ENCODE results near the gene SLC16A6. TPM values are rescaled to one million over a fixed set of nuclear protein-coding genes. Genes with fewer than 3 reads are reported as not detected.
"Not testable (repeated sequence)": the region's sequence is repeated elsewhere in the genome, so short reads cannot be mapped to it uniquely, and the experiment has no call there.

Gene SLC16A6
- total RNA-seq, 1 donor: 0.27 TPM

DNA sequence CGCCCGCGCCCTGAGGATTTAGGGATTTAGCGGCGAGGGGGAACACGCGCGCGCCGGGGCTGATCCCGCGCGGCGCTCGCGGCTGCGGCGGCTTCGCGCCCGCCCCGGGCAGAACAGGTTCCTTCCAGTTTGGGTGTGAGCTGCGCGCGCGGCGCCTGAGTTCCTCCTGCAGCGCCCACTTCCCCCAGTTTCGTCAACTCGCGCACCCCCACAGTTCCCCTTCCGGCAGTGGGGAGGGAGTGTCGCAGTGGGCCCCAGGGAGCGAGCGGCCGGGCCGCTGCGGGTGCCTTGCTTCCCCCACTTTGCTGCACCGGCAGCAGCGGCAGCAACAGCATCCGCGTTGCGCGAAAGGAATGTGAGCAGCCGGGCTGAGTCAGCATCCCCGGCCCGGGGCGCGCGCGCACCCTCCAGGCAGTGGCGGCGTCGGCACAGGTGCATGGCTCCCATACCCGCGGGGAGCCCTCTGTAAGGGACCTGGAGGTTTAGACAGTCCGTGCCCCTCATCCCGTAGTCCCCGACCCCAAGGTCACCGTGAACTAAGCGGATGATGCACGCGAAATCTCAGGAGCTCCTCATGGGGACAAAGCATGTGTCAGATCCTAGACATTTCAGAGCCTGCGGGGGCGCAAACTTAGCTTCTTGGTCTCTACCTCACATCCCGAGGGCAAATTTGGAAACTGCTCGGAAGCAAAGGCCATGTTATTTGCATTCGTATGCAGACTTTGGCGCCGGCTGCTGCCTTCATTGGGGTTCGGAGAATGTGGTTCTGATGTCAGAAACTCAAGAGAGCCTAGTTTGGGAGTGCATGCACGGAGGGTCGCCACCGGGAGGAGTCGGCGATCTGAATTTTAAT lies 1.1 kb upstream of the SLC16A6 start:
- DNase-seq (ENCODE audit: low read depth in 2 of 3, low spot score in 2 of 3): peak; percentile 88 to 93 (median 92)

DNA sequence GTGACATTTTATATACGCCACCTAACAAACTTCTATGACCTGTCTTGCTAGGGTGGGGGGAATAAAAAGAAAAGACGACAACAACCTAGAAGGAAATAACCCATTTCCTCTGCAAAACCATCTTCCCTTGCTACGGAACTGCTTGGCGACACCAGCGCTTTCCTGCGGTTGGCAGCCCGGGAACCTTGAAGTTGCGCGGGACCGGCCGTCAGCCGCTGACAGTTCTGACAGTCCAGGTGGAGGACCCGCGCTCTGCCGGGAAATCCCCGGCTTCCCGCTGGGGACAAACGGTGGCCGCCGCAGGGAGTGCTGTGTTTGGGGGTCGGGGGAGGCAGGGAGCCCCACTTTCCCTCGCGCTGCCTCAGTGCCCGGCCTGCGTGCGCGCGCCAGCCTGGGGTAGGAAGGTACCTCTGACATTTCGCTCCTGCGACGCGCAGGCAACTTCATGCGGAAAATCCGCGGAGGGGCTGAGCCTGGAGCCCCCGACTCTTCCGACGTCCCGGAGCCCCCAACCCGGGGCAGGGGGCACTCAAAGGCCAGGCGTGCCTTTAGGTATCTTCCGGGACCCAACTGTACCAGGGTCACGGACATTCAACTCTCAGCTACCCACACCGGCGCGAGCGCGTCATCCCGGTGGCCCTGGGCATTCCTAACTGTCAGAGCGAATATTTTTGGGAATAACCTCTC lies 516 bp downstream of the SLC16A6 start:
- DNase-seq (ENCODE audit: low read depth in 2 of 3, low spot score in 2 of 3): peak; percentile 28 to 46 (median 43)

- DNase-seq (ENCODE audit: low read depth in 2 of 3, low spot score in 2 of 3): peak in 1 of 3 donors; percentile 13
Measured at GRCh38 chr17:68289936-68290267, 1.0 kb downstream of the SLC16A6 start.

GRCh38 chr17:68289473-68289872 lies 1.5 kb downstream of the SLC16A6 start:
- DNase-seq (ENCODE audit: low read depth in 2 of 3, low spot score in 2 of 3): no peak

DNA sequence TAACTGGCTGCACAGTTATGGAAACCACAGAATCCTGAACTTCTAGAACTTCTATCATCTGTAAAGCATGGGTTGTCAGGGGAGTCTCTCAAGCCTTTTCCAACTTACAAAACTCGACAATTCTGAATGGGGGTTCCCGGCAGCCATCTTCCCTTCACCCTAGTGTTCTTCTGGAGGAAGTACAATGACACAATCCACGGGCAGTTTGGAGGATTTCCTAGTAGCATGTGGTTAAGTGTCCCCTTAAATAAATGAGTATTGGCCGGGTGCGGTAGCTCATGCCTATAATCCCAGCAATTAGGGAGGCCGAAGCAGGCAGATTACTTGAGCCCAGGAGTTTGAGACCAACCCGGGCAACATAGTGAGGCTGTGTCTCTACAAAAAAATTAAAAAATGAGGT lies 2.1 kb downstream of the SLC16A6 start:
- peak in 2 of 3 donors; percentile 45 to 61 for DNase-seq (ENCODE audit: low read depth in 2 of 3, low spot score in 2 of 3)

GRCh38 chr17:68288375-68288774 lies 2.6 kb downstream of the SLC16A6 start:
- peak in 2 of 3 donors; percentile 67 to 74 for DNase-seq (ENCODE audit: low read depth in 2 of 3, low spot score in 2 of 3)

DNA sequence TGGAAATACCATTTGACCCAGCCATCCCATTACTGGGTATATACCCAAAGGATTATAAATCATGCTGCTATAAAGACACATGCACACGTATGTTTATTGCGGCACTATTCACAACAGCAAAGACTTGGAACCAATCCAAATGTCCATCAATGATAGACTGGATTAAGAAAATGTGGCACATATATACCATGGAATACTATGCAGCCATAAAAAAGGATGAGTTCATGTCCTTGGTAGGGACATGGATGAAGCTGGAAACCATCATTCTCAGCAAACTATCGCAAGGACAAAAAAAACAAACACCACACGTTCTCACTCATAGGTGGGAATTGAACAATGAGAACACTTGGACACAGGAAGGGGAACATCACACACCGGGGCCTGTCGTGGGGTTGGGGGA lies 9.0 kb downstream of the SLC16A6 start:
- not testable (repeated sequence) for DNase-seq (ENCODE audit: low read depth in 2 of 3, low spot score in 2 of 3)

GRCh38 chr17:68277807-68278206 lies 13.1 kb downstream of the SLC16A6 start:
- no peak for DNase-seq (ENCODE audit: low read depth in 2 of 3, low spot score in 2 of 3)

DNA sequence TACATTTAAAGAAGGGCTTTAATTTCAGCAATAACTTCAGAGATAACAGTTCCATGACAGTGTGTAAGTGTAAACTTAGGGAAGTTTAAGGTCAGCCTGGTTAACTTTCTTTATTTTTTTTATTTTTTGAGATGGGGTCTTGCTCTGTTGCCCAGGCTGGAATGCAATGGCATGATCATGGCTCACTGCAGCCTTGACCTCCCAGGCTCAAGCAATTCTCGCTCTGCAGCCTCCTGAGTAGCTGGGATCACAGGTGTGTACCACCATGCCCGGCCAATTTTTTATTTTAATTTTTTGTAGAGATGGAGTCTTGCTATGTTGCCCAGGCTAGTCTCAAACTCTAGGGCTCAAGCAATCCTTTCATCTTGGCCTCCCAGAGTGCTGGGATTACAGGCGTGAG lies 14.6 kb downstream of the SLC16A6 start:
- DNase-seq (ENCODE audit: low read depth in 2 of 3, low spot score in 2 of 3): not testable (repeated sequence)

DNA sequence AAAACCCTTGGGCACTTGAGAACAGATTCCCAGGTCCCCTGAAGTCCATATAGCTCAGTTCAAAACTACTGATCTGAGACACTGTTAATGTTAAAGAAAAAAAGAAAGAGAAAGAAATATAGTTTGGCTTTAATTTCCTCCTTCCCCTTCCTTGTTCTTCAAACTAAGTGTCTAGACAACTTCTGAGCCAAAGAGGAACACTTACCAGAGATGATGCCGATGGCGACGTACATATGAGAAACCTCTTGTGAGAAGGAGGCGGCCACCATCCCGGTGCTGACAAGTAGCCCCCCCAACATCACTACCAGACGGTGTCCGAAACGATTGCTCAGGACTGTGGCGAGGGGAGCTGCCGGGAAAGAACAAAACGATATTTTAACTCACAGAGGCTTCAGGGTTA lies 17.2 kb downstream of the SLC16A6 start:
- DNase-seq (ENCODE audit: low read depth in 2 of 3, low spot score in 2 of 3): peak in 1 of 3 donors; percentile 15

DNA sequence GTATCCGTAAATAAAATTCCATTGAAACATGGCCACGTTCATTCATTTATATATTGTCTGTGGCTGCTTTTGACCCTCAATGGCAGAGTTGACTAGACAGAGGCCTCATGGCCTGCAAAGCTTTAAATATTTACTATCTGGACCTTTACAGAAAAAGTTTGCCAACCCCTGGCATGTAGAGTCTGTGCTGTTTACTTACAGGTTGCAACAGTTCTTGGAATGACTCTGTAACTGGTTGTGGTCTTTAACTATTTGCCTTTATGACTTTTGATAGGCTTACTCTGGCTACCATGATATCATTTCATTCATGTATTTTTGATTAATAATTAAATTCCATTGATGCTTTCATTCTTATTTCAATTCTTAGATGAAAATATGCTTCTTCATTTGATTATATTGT lies 25.1 kb downstream of the SLC16A6 start:
- not testable (repeated sequence) for DNase-seq (ENCODE audit: low read depth in 2 of 3, low spot score in 2 of 3)

- DNase-seq (ENCODE audit: low read depth in 2 of 3, low spot score in 2 of 3): peak in 2 of 3 donors; percentile 56 to 57
Measured at GRCh38 chr17:68263101-68263681, 27.7 kb downstream of the SLC16A6 start.

DNA sequence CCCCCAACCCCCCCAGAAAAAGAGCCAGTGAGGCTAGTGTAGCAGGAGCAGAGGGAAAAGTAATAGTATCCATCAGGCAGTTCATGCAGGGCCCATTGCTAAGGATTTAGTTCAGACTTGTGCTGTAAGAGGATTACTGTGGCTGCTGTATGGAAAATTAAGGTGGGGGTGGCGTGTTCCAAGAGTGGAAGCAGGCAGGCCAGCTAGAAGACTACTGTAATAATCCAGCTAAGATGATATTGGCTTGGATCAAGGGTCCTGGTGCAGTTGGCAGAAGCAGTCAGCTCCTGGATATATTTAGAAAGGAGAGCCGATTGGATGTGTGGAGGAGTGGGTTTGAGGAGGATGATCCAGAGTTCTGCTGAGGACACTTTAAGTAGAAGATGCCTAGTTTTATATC lies 28.5 kb downstream of the SLC16A6 start:
- not testable (repeated sequence) for DNase-seq (ENCODE audit: low read depth in 2 of 3, low spot score in 2 of 3)

DNA sequence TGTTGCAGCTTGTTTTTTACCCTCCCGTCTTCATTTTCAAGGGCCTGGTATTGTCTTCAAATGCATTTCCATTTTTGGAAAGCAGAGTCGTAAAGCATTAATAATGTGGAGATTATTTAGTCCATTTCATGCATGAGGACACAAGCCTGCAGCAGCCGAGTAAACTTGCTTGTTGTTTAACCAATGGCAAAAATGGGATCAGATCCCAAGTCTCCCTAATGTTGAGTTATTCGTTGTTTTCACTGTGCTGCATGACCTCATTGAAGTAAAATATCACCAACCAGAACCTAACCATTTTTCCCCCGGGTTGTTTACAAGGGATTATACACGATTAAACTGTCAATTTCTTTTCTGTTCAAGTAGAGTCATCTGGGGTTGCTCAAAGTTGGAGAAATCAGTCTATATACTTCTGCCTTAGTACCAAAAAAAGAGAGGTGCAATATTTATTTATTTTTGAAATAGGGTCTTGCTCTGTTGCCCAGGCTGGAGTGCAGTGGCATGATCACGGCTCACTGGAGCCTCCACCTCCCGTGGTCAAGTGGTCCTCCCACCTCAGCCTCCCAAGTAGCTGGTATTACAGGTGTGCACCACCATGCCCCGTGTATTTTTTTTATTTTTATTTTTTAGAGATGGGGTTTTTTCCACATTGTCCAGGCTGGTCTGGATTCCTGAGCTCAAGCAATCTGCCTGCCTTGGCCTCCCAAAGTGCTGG lies 30.7 kb downstream of the SLC16A6 start:
- DNase-seq (ENCODE audit: low read depth in 2 of 3, low spot score in 2 of 3): no peak

GRCh38 chr17:68259648-68259951 lies 31.3 kb downstream of the SLC16A6 start:
- DNase-seq (ENCODE audit: low read depth in 2 of 3, low spot score in 2 of 3): not testable (repeated sequence)

GRCh38 chr17:68258890-68259647 lies 31.9 kb downstream of the SLC16A6 start:
- DNase-seq (ENCODE audit: low read depth in 2 of 3, low spot score in 2 of 3): peak in 2 of 3 donors; percentile 88

DNA sequence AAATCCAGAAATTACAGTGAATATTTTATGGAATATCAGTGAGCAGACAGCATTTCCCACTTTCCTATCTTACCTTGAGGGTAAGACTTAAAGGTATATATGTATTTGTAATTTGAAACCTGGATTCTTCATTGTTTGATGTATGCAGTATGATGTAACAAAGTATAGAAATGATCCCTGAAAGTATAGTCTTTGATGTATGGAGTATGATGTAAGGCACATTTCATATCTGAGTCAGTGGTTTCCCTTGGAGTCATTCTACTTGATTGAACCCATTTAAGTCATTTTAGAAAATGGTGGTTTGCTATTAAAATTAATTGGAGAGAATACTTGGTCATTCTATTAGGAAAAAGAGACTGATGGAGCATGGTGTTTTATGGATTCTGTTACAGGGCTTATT lies 33.0 kb downstream of the SLC16A6 start:
- DNase-seq (ENCODE audit: low read depth in 2 of 3, low spot score in 2 of 3): no peak

DNA sequence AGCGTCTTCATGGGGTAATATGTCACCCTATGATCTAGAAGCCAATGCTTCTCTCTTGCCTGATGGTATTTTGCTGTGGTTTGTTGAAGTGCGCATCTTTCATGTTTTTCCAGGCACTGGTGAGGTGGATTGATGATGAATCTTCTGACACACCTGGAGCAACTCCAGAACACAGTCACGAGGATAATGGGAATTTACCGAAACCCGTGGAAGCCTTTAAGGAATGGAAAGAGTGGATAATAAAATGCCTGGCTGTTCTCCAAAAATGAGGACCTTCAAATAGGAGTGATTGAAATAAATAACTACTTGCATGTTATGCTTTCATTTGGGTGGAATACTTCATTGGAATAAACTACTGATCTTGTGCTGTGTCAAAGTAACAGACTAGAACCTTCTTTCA lies 34.2 kb downstream of the SLC16A6 start:
- DNase-seq (ENCODE audit: low read depth in 2 of 3, low spot score in 2 of 3): not testable (repeated sequence)

DNA sequence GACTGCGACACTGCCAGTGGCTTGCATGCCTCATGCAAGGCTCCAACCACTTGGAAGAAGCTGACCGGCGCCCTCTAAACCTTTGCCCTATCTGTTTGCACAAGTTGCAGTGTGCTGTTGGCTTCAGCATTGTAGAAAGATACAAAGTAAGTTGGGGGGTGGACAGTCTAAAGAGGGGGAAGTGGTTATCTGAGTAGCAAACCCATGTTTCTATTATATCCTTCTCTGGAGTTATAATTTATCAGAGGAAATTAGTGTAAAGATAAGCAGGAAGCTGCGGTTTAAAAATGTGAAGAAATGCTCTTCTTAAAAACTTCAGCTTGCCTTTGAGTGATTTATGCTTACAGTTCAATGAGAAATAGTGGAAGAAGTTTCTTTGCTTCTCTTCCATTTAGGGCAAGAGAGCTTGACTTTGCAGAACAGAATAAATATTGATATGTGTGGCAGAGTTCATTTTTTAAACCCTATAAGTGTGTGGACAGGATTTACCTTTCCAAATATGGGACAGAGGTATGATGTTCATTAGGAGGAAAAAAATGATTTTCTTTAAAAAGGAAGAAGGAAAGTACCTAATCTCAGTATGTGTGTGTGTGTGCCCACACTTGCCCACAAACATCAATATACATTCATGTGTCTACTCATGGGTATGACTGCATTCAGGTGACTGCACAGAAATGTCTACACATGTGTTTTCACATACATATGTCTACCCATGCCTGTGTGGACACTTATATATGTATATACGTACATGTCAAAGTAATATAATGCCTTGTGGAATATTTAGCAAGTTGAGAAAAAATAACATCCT lies 35.0 kb downstream of the SLC16A6 start:
- peak in 1 of 3 donors; percentile 77 for DNase-seq (ENCODE audit: low read depth in 2 of 3, low spot score in 2 of 3)

- no peak for DNase-seq (ENCODE audit: low read depth in 2 of 3, low spot score in 2 of 3)
Measured at GRCh38 chr17:68255151-68255550, 35.8 kb downstream of the SLC16A6 start.

All from hematopoietic multipotent progenitor cell (in vitro differentiated cells).